Measurements from ENCODE around the gene PLEKHH2. TPM values are rescaled to one million over a fixed set of nuclear protein-coding genes. Genes with fewer than 3 reads are reported as not detected.

PLEKHH2 gene
- total RNA-seq, 6 experiments from 2014 or later, result 0.09 to 0.33 (median 0.24) TPM; not detected in 1

DNA sequence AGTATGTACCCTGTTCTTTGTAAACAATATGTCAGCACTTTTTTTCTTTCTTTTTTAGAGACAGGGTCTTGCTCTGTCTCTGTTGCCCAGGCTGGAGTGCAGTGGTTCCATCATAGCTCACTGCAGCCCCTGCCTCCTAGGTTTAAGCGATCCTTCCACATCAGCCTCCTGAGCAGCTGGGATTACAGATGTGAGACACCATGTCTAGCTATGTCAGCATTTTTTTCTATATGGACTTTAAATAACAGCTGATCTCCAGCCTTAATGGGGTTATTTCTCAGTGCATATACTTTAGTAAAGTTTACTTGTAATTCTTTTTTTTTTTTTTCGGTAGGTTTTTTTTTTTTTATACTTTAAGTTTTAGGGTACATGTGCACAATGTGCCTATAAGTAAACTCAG is 174.9 kb downstream of the PLEKHH2 start:
- H3K9me3 Mint-ChIP-seq, result no peaks in the 10 kb centered on the region
- no peak overlapping the region for H3K27ac Mint-ChIP-seq
- H3K4me1 Mint-ChIP-seq (ENCODE audit: low read depth), result no peaks in the 10 kb centered on the region
- no peaks in the 10 kb centered on the region for H3K36me3 Mint-ChIP-seq (ENCODE audit: low read depth)
- TF ChIP-seq, protein P1, sequence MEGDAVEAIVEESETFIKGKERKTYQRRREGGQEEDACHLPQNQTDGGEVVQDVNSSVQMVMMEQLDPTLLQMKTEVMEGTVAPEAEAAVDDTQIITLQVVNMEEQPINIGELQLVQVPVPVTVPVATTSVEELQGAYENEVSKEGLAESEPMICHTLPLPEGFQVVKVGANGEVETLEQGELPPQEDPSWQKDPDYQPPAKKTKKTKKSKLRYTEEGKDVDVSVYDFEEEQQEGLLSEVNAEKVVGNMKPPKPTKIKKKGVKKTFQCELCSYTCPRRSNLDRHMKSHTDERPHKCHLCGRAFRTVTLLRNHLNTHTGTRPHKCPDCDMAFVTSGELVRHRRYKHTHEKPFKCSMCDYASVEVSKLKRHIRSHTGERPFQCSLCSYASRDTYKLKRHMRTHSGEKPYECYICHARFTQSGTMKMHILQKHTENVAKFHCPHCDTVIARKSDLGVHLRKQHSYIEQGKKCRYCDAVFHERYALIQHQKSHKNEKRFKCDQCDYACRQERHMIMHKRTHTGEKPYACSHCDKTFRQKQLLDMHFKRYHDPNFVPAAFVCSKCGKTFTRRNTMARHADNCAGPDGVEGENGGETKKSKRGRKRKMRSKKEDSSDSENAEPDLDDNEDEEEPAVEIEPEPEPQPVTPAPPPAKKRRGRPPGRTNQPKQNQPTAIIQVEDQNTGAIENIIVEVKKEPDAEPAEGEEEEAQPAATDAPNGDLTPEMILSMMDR (IDR thresholded peaks at IDR 0.05), result no peak
- H3K27me3 Mint-ChIP-seq (ENCODE audit: insufficient read depth), result no peaks in the 10 kb centered on the region
- no peak overlapping the region for H3K4me3 Mint-ChIP-seq
- no peak for DNase-seq

DNA sequence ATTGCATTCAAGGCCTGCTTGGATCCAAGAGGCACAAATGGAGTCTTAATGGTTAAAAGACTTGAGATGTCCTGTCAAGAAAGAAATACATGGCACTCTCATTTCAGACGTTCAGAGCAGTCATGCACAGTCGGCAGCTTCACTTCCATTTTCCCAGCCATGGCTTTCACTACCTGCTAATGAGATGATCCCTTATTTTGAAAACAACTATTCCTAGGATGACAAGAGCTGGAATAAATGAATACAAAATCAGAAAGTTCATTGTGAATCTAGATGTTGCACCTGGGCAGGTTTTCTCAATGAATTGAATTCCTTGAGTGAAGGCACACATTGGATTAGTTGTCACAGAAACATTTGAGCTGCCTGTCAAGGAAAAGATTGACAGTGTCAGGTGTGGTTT is 175.9 kb downstream of the PLEKHH2 start:
- TF ChIP-seq, protein P1 (IDR thresholded peaks at IDR 0.05), result no peak
- H3K27me3 Mint-ChIP-seq (ENCODE audit: insufficient read depth), result no peaks in the 10 kb centered on the region
- no peaks in the 10 kb centered on the region for H3K9me3 Mint-ChIP-seq
- DNase-seq, result no peak
- H3K4me3 Mint-ChIP-seq, result no peak overlapping the region
- H3K36me3 Mint-ChIP-seq (ENCODE audit: low read depth), result no peaks in the 10 kb centered on the region
- no peaks in the 10 kb centered on the region for H3K4me1 Mint-ChIP-seq (ENCODE audit: low read depth)
- H3K27ac Mint-ChIP-seq, result no peak overlapping the region

DNA sequence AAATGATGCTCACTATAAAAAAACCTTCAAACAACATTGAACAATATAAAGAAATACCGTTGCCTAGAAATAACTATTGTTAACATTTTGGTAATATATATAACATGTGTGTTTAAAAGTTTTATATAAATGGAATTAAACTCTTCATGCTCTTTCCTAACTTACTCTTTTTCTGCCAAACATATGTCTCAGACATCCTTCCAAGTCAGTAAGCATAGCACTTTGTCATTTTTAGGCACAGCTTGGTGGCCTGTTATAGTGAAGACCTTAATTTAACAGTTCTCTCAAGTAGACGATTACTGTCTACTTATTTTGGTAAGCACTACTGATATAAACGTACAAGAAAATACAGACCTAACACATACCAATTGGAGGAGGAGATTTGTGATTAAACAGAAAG is 177.7 kb downstream of the PLEKHH2 start:
- Mint-ChIP-seq H3K27me3 (ENCODE audit: insufficient read depth) (no peaks in the 10 kb centered on the region; the same call in 1 of the 2 replicates), H3K27ac (no peak overlapping the region), H3K36me3 (ENCODE audit: low read depth) (no peaks in the 10 kb centered on the region), H3K4me3 (no peak overlapping the region), H3K4me1 (ENCODE audit: low read depth) (peaks cover 6% of the 10 kb centered on the region), H3K9me3 (no peaks in the 10 kb centered on the region)
- no peak for DNase-seq
- TF ChIP-seq, protein P1 (IDR thresholded peaks at IDR 0.05), result no peak

Other genes starting within 250 kb of the PLEKHH2 start
- 10 to 100 TPM; 14.3 to 20.5 (median 17.3) TPM for gene THADA, start 41.2 kb upstream of the PLEKHH2 start, total RNA-seq (2021; fragmentation: NEBNext Ultra II Directional; extraction: Animal tissue kit (Norgen Biotek cat#: 25700))
- not detected for gene C1GALT1C1L, start 39.2 kb downstream of the PLEKHH2 start, total RNA-seq (2021; fragmentation: NEBNext Ultra II Directional; extraction: Animal tissue kit (Norgen Biotek cat#: 25700))
- 10 to 100 TPM in 3 of 6 experiments, 1 to 10 TPM in 3; 8.4 to 12.3 (median 10.0) TPM for gene DYNC2LI1, start 136.8 kb downstream of the PLEKHH2 start, total RNA-seq (2021; fragmentation: NEBNext Ultra II Directional; extraction: Animal tissue kit (Norgen Biotek cat#: 25700))
- gene ABCG5, start 201.6 kb downstream of the PLEKHH2 start, total RNA-seq (2021; fragmentation: NEBNext Ultra II Directional; extraction: Animal tissue kit (Norgen Biotek cat#: 25700)), result not detected
- not detected for gene ABCG8, start 201.7 kb downstream of the PLEKHH2 start, total RNA-seq (2021; fragmentation: NEBNext Ultra II Directional; extraction: Animal tissue kit (Norgen Biotek cat#: 25700))

All from HFFc6 (cell line).